NCI-H1417 (cell line): ENCODE results near the gene NR6A1.
"Not testable (repeated sequence)": the region's sequence is repeated elsewhere in the genome, so short reads cannot be mapped to it uniquely, and the experiment has no call there.

ENCODE experiments used
- DNase-seq, 3 experiments: peaks; one replicate each; lab custom pipeline; 2025; lab: John Stamatoyannopoulos, UW

Gene NR6A1

GRCh38 chr9:124776954-124777648, 6.0 kb upstream of the NR6A1 start, which contains the start of gene OLFML2A:
TSS of gene OLFML2A (plus strand) at chr9:124777133. CDS start at chr9:124777271, 138 bp downstream.
- DNase-seq, result peak in 2 of 3 experiments; percentile 67 to 73

- DNase-seq, result no peak
Observed at GRCh38 chr9:124776618-124776953, 5.5 kb upstream of the NR6A1 start.

GRCh38 chr9:124774129-124774978, 3.2 kb upstream of the NR6A1 start:
- peak; percentile 58 to 87 (median 68) for DNase-seq

GRCh38 chr9:124773473-124774128, 2.5 kb upstream of the NR6A1 start:
- no peak for DNase-seq

- not testable (repeated sequence) for DNase-seq
Observed at GRCh38 chr9:124772877-124773276, 1.8 kb upstream of the NR6A1 start.

- peak; percentile 53 to 88 (median 80) for DNase-seq
Observed at GRCh38 chr9:124771867-124772679, 962 bp upstream of the NR6A1 start.

GRCh38 chr9:124770359-124771020, 621 bp downstream of the NR6A1 start:
- peak in 2 of 3 experiments; percentile 76 to 77 for DNase-seq

GRCh38 chr9:124769549-124770358, 1.4 kb downstream of the NR6A1 start:
- DNase-seq, result peak in 2 of 3 experiments; percentile 85

- no peak for DNase-seq
Observed at GRCh38 chr9:124768750-124769548, 2.2 kb downstream of the NR6A1 start.

GRCh38 chr9:124768334-124768733, 2.8 kb downstream of the NR6A1 start:
- DNase-seq, result no peak

- no peak for DNase-seq
Observed at GRCh38 chr9:124767821-124768220, 3.3 kb downstream of the NR6A1 start.

GRCh38 chr9:124766815-124767554, 4.1 kb downstream of the NR6A1 start:
- DNase-seq, result no peak

- no peak for DNase-seq
Observed at GRCh38 chr9:124766326-124766725, 4.8 kb downstream of the NR6A1 start.

GRCh38 chr9:124765439-124765835, 5.7 kb downstream of the NR6A1 start:
- DNase-seq, result no peak

GRCh38 chr9:124764774-124765438, 6.2 kb downstream of the NR6A1 start:
- peak in 1 of 3 experiments; percentile 50 for DNase-seq

GRCh38 chr9:124762633-124763032, 8.5 kb downstream of the NR6A1 start:
- no peak for DNase-seq

- no peak for DNase-seq
Observed at GRCh38 chr9:124761710-124762109, 9.4 kb downstream of the NR6A1 start.

GRCh38 chr9:124761196-124761595, 9.9 kb downstream of the NR6A1 start:
- DNase-seq, result no peak
